ENCODE results near the gene COPZ2. TPM values are rescaled to one million over a fixed set of nuclear protein-coding genes. Genes with fewer than 3 reads are reported as not detected.

The COPZ2 gene
- total RNA-seq, 1 donor from 2014 or later = 0.30 TPM

- Mint-ChIP-seq H3K27ac (peak overlapping the region; percentile 95), H3K4me1 (peaks cover 78% of the 10 kb centered on the region)
- H3K36me3 ChIP-seq = no peaks in the 10 kb centered on the region
Measured at GRCh38 chr17:48014595-48015111, 22.9 kb downstream of the COPZ2 start.

GRCh38 chr17:48013876-48014594 is 23.6 kb downstream of the COPZ2 start:
- peak; percentile 38 for DNase-seq (ENCODE audit: low spot score)
- H3K27me3 ChIP-seq = no peaks in the 10 kb centered on the region
- TF ChIP-seq EZH2phosphoT487 (IDR thresholded peaks at IDR 0.05) = no peak
- TF ChIP-seq EZH2 (IDR thresholded peaks at IDR 0.05) = no peak
- TF ChIP-seq CTCF (IDR thresholded peaks at IDR 0.05) = no peak
- Mint-ChIP-seq H3K27me3 (ENCODE audit: insufficient read depth, low read depth) (peaks cover 9% of the 10 kb centered on the region), H3K9me3 (no peaks in the 10 kb centered on the region), H3K4me1 (peaks cover 80% of the 10 kb centered on the region), H3K4me3 (peak overlapping the region; percentile 53), H3K36me3 (no peaks in the 10 kb centered on the region), H3K27ac (peak overlapping the region; percentile 95)
- no peak overlapping the region for H3K4me3 ChIP-seq
- peaks cover 65% of the 10 kb centered on the region for H3K4me1 ChIP-seq
- H3K36me3 ChIP-seq = no peaks in the 10 kb centered on the region
- no peaks in the 10 kb centered on the region for H3K9me3 ChIP-seq (ENCODE audit: low read depth)
- no peak overlapping the region for H3K9ac ChIP-seq
- H3F3A ChIP-seq (ENCODE audit: low read depth) = peaks cover 58% of the 10 kb centered on the region
- peak overlapping the region; percentile 74 for H2AFZ ChIP-seq (replicated peaks)
- H4K20me1 ChIP-seq (ENCODE audit: low read depth) = no peaks in the 10 kb centered on the region
- H3K4me2 ChIP-seq = peak overlapping the region; percentile 97
- H3K27ac ChIP-seq = peak overlapping the region; percentile 43
- H3K79me2 ChIP-seq (ENCODE audit: low read depth) = no peaks in the 10 kb centered on the region

More at GRCh38 chr17:48014595-48015111, 22.9 kb downstream of the COPZ2 start:
- no peak overlapping the region for H3K27ac ChIP-seq
- DNase-seq (ENCODE audit: low spot score) = no peak
- peak overlapping the region; percentile 74 for H2AFZ ChIP-seq (replicated peaks)
- no peaks in the 10 kb centered on the region for H4K20me1 ChIP-seq (ENCODE audit: low read depth)
- H3K9me3 ChIP-seq (ENCODE audit: low read depth) = no peaks in the 10 kb centered on the region
- Mint-ChIP-seq H3K36me3 (no peaks in the 10 kb centered on the region), H3K4me3 (peak overlapping the region; percentile 53), H3K9me3 (no peaks in the 10 kb centered on the region), H3K27me3 (ENCODE audit: insufficient read depth, low read depth) (peaks cover 7% of the 10 kb centered on the region)
- H3K9ac ChIP-seq = no peak overlapping the region
- peak overlapping the region; percentile 97 for H3K4me2 ChIP-seq
- peaks cover 65% of the 10 kb centered on the region for H3K4me1 ChIP-seq
- no peak for TF ChIP-seq EZH2phosphoT487 (IDR thresholded peaks at IDR 0.05)
- no peak for TF ChIP-seq EZH2 (IDR thresholded peaks at IDR 0.05)
- TF ChIP-seq CTCF (IDR thresholded peaks at IDR 0.05) = no peak
- H3K79me2 ChIP-seq (ENCODE audit: low read depth) = no peaks in the 10 kb centered on the region
- H3F3A ChIP-seq (ENCODE audit: low read depth) = peaks cover 59% of the 10 kb centered on the region
- no peak overlapping the region for H3K4me3 ChIP-seq
- no peaks in the 10 kb centered on the region for H3K27me3 ChIP-seq

DNA sequence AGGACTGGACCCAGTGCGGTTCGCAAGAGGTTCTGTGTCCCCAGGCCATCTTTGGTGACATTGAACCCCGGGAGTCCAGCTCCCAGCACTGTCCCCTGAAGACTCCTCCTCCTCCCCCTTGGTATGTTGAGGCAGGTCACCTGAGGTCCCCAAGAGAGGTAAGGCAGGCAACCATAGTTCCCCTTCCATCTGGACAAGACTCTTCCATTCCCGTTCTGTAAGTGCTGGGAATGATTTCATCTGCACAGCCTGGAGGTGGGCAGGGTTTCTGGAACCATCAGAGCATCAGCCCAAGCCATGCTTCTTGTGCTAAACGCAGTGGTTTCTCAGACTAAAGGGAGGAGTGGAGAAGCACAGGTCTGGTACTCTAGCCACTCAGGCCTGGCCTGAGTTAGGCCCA is 24.9 kb downstream of the COPZ2 start:
- Histone ChIP-seq H3K36me3 (no peaks in the 10 kb centered on the region), H2AFZ (replicated peaks) (no peak overlapping the region), H3K4me3 (no peak overlapping the region), H3K4me2 (peak overlapping the region; percentile 97), H3K4me1 (peaks cover 59% of the 10 kb centered on the region), H3F3A (ENCODE audit: low read depth) (peaks cover 54% of the 10 kb centered on the region), H3K9ac (no peak overlapping the region), H3K27ac (no peak overlapping the region), H3K79me2 (ENCODE audit: low read depth) (no peaks in the 10 kb centered on the region), H4K20me1 (ENCODE audit: low read depth) (no peaks in the 10 kb centered on the region), H3K27me3 (no peaks in the 10 kb centered on the region), H3K9me3 (ENCODE audit: low read depth) (no peaks in the 10 kb centered on the region)
- Mint-ChIP-seq H3K4me1 (peaks cover 73% of the 10 kb centered on the region), H3K27me3 (ENCODE audit: insufficient read depth, low read depth) (peaks cover 9% of the 10 kb centered on the region), H3K9me3 (no peaks in the 10 kb centered on the region), H3K36me3 (no peaks in the 10 kb centered on the region), H3K27ac (peak overlapping the region; percentile 95), H3K4me3 (peak overlapping the region; percentile 53)
- DNase-seq (ENCODE audit: low spot score) = no peak
- TF ChIP-seq EZH2 (IDR thresholded peaks at IDR 0.05) (no peak), EZH2phosphoT487 (IDR thresholded peaks at IDR 0.05) (no peak), CTCF (IDR thresholded peaks at IDR 0.05) (no peak)
